ENCODE results near the gene CUX1.
"Not testable (repeated sequence)": the region's sequence is repeated elsewhere in the genome, so short reads cannot be mapped to it uniquely, and the experiment has no call there.

The CUX1 gene

DNA sequence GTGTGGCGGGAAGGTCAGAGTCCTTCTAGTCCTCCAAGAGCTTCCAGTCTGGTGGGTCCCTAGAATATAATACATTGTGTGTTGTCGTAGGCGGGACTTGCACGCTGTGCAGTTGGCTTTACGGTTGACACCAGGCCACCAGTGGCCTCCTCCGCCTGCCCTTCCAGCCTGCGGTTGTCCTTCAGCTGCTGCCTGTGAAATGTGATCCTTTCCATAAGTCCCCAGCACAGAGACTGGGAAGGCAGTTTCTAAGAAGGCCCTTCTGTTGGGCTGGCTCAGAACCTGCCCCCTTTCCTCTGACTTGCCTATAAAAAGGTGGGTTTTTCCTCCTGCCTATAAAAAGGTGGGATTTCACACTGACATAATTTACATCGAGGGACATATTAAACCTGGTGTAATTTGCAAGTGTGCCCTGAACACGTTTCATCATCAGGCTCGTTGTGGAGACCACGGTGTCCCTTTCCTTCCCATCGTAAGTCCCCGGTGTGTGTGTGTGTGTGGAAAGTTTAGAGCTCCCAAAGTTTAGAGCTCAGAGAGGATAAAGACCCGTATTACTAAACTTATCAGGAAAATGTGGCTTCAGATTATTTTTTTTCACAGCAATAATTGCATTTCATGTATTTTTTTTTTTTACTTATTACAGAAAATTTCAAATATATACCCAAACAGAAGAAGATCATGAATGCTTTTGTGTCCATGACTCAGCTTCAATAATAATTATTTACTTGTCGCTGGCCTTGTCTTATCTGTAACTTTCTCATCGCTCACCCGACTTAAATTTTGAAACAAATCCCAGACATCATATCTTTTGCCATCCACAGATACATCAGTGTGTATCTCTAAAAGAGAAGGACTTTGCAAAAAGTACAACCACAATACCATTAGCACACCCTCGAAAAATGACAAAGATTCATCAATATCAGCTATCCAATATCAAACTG, 45.1 kb downstream of the CUX1 start:
- peak; percentile 52 for DNase-seq
- in situ Hi-C loops (cut with MboI; ENCODE audit: low pct_unique_long_range_greater_than_20kb, low sequenced_read_pairs) = no loop called here

DNA sequence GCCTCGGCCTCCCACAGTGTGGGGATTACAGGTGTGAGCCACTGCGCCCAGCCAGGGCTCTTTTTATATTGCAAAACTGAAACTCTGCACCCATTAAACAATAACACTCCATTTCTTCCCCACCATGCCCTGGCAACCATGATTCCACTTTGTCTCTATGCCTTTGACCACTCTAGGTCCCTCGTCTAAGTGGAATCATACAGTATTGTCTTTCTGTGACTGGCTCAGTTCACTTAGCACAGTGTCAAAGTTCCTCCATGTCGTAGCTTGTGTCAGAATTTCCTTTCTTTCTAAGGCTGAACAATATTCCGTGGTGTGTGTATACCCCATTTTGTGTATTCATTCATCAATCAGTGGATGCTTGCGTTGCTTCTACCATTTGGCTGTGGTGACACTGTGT, 46.2 kb downstream of the CUX1 start:
- in situ Hi-C loops (cut with MboI; ENCODE audit: low pct_unique_long_range_greater_than_20kb, low sequenced_read_pairs) = no loop called here
- no peak for DNase-seq

DNA sequence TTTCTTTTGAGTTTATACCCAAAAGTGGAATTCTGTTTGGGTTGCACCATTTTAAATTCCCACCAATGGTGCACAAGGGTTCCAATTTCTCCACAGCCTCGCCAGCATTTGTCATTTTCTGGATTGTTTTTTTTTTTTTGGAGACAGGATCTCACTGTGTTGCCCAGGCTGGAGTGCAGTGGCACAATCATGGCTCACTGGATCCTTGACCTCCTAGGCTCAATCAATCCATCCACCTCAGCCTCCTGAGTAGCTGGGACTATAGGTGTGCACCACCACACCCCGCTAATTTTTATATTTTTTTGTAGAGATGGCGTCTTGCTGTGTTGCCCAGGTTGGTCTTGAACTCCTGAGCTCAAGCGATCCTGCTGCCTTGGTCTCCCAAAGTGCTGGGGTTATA, 46.6 kb downstream of the CUX1 start:
- in situ Hi-C loops (cut with MboI; ENCODE audit: low pct_unique_long_range_greater_than_20kb, low sequenced_read_pairs) = no loop called here
- no peak for DNase-seq

- in situ Hi-C loops (cut with MboI; ENCODE audit: low pct_unique_long_range_greater_than_20kb, low sequenced_read_pairs) = no loop called here
- DNase-seq = no peak
Observed at GRCh38 chr7:101865031-101865430, 47.6 kb downstream of the CUX1 start.

GRCh38 chr7:101865455-101865854, 48.0 kb downstream of the CUX1 start:
- DNase-seq = no peak
- in situ Hi-C loops (cut with MboI; ENCODE audit: low pct_unique_long_range_greater_than_20kb, low sequenced_read_pairs) = no loop called here

DNA sequence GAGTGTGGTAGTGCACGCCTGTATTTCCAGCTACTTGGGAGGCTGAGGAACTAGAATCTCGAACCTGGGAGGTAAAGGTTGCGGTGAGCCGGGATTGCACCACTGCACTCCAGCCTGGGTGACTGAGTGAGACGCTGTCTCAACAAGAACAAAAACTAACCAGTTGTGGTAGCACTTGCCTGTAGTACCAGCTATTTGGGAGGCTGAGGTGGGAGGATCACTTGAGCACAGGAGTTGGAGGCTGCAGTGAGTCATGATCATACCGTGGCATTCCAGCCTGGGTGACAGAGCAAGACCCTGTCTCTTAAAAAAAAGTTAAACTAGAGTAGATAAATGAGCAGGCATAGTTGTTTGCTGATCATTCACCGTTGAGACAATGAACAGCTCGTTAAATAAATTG, 48.9 kb downstream of the CUX1 start:
- in situ Hi-C loops (cut with MboI; ENCODE audit: low pct_unique_long_range_greater_than_20kb, low sequenced_read_pairs) = no loop called here
- DNase-seq = no peak

- in situ Hi-C loops (cut with MboI; ENCODE audit: low pct_unique_long_range_greater_than_20kb, low sequenced_read_pairs) = no loop called here
- DNase-seq = no peak
Observed at GRCh38 chr7:101867265-101867664, 49.8 kb downstream of the CUX1 start.

DNA sequence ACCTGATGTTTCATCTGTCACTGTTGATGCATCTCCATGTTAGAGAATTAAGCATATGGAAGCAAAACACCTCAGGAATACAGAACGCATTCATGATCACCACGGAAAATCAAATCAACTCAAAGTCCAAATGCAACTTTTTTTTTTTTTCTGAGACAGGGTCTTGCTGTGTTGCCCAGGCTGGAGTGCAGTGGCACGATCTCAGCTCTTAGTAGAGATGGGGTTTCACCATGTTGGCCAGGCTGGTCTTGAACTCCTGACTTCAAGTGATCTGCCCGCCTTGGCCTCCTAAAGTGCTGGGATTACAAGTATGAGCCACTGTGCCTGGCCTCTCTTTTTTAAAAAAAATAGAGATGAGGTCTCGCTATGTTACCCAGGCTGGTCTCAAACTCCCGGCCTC, 50.3 kb downstream of the CUX1 start:
- DNase-seq; in situ Hi-C loops (cut with MboI; ENCODE audit: low pct_unique_long_range_greater_than_20kb, low sequenced_read_pairs): not testable (repeated sequence)

- no peak for DNase-seq
- in situ Hi-C loops (cut with MboI; ENCODE audit: low pct_unique_long_range_greater_than_20kb, low sequenced_read_pairs) = no loop called here
Observed at GRCh38 chr7:101868191-101868950, 50.9 kb downstream of the CUX1 start.

GRCh38 chr7:101869026-101869900, 51.8 kb downstream of the CUX1 start:
- in situ Hi-C loops (cut with MboI; ENCODE audit: low pct_unique_long_range_greater_than_20kb, low sequenced_read_pairs) = no loop called here
- DNase-seq = no peak

DNA sequence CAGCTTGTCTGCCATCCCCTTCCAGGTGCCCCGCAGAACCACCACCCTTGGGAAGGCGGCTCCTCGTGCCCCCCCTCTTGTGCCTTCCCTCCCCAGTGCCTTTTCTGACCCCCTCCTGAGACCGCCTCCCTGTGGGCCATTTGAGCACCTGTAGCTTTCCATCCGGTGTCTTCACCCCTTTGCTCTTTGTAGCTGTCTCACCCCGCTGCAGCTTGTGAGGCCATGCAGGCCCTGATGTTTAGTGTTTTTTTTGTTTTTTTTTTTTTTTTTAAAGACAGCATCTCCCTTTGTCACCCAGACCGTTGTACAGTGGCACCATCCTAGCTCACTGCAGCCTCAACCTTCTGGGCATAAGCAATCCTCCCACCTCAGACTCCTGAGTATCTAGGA, 52.5 kb downstream of the CUX1 start:
- no peak for DNase-seq
- in situ Hi-C loops (cut with MboI; ENCODE audit: low pct_unique_long_range_greater_than_20kb, low sequenced_read_pairs) = no loop called here

DNA sequence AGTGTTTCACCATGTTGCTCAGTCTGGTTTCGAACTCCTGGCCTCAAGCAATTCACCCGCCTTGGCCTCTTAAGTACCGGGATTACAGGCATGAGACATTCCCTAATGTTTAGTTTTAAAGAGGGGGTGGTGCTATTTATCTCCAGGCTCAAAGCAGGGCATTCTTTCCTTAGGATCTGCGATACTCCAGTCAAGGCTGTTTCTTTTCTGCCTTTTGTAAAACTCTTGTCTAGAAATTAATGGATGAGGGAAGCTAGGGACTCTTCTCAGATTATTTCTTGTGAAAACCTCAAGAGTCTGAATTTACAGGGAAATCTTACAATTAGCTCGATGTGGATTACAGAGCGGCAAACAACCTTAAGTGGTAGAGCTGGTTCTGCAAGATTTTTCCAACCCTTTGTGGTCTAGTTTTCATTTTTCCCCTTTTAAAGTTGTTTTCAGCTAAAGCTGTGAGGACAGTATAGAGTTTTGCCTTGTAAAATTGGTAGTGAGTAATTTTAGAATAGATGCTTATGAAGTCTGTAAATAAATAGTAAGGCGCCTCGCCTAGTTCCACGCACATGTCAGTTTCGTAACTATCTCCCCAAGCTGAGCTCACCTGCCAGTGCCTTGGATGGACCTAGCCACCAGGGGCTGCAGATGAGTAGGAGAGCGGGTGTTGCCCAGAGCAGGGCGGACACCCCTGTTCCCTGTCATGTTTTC, 53.1 kb downstream of the CUX1 start:
- in situ Hi-C loops (cut with MboI; ENCODE audit: low pct_unique_long_range_greater_than_20kb, low sequenced_read_pairs) = no loop called here
- no peak for DNase-seq

DNA sequence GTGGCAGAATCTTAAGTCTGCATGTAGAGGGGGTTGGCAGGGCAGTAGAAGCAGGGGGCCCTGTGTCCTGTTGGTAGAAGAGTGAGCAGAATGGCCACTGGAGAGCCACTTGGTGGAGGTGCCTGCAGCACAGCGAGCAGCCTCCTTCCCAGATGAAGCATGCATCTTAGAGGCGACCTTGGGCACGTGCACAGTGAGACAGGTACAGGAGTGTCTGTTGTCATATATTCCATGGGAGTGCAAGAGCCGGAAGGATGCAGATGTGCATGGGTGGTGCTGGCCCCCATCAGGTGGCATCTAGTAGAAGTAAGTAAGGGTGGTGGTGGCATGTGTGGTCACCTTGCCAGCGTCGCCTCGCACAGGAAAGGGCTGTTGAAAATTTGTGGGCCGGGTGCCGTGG, 53.9 kb downstream of the CUX1 start:
- in situ Hi-C loops (cut with MboI; ENCODE audit: low pct_unique_long_range_greater_than_20kb, low sequenced_read_pairs) = no loop called here
- DNase-seq = no peak

- in situ Hi-C loops (cut with MboI; ENCODE audit: low pct_unique_long_range_greater_than_20kb, low sequenced_read_pairs) = no loop called here
- DNase-seq = no peak
Observed at GRCh38 chr7:101874028-101874427, 56.6 kb downstream of the CUX1 start.

DNA sequence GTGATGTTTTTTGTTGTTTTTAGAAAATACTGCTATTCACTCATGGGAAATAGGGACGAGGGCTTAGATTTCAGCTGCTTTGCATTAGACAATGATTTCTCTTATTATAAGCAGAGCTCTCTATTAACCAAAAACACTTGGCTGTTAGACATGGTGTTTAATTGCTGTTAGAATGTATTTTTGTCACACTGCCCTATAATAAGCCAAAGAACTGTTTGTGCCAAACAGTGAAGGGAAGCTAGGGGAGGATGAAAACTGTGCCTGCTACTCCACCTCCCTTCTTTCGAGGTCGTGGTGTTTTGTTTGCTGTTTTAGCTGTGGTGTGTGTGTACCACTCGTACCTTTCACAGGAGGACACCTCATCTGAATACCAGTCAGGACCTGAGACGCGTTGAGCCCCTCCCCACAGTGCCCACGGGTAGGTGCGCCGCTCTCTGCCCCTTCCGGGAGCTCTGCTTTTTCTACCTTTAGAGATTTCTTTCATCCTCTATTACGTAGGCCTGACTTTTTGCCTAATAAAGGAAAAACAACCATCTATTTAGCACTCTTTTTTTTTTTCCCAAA, 57.9 kb downstream of the CUX1 start:
- in situ Hi-C loops (cut with MboI; ENCODE audit: low pct_unique_long_range_greater_than_20kb, low sequenced_read_pairs) = no loop called here
- DNase-seq = no peak

DNA sequence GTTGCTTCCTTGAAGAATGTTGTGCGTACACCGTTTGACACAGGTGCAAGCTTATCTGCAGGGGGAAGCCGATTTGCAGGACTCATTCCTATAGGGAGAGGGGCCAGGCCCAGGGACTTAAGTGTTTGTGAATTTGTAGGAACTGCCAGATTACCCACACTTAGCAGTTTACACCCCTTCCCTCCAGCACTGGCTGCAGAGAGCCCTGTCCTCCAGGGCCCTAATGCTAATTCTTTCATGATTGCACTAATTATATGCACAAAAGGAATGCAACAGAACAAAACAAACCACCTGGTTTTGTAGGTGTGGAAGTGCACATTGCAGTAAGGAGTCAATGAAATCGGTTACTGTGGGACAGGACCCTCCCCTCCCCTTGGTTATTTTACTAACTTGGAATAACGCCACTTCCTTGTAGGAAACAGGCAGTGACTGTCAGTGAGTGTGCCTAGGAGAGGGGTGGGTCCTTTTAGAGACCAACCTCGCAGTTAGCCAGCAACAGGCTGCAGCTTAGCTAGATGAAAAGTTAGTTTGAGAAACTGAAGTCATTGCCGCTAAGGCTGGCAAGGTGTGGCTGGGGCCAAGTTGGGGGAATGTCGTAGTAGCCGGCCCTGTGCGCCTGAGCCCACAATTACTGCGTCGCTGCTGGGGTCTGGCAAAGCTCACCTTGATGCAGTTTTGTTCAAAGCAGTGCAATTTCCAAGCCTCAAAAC, 60.6 kb downstream of the CUX1 start:
- in situ Hi-C loops (cut with MboI; ENCODE audit: low pct_unique_long_range_greater_than_20kb, low sequenced_read_pairs) = no loop called here
- no peak for DNase-seq

- in situ Hi-C loops (cut with MboI; ENCODE audit: low pct_unique_long_range_greater_than_20kb, low sequenced_read_pairs) = no loop called here
- no peak for DNase-seq
Observed at GRCh38 chr7:101878938-101879337, 61.5 kb downstream of the CUX1 start.

GRCh38 chr7:101879565-101879964, 62.1 kb downstream of the CUX1 start:
- in situ Hi-C loops (cut with MboI; ENCODE audit: low pct_unique_long_range_greater_than_20kb, low sequenced_read_pairs) = no loop called here
- DNase-seq = no peak
